Epidermal melanocyte (primary cell): ENCODE results near the gene PIEZO1.

ENCODE experiments used
- DNase-seq: peaks from one replicate; pipeline ENCODE4 v3.0.0; 2011; ENCODE audit warnings: low spot score; ENCODE audit not compliant: insufficient read length

Gene PIEZO1

GRCh38 chr16:88690341-88691128 lies 94.5 kb downstream of the PIEZO1 start:
- DNase-seq: no peak

GRCh38 chr16:88688013-88688778 lies 96.8 kb downstream of the PIEZO1 start:
- no peak for DNase-seq

- no peak for DNase-seq
These were observed 97.4 kb downstream of the PIEZO1 start for GRCh38 chr16:88687676-88688012.

- DNase-seq: no peak
These were observed 97.8 kb downstream of the PIEZO1 start for GRCh38 chr16:88687254-88687576.

- DNase-seq: peak; percentile 84
These were observed 98.4 kb downstream of the PIEZO1 start, which contains the start of gene SNAI3 for GRCh38 chr16:88686439-88687253. Gene SNAI3 (minus strand): TSS chr16:88686507. CDS start chr16:88686406, 101 bp downstream.

GRCh38 chr16:88686062-88686438 lies 99.0 kb downstream of the PIEZO1 start:
- no peak for DNase-seq

GRCh38 chr16:88685156-88686061 lies 99.6 kb downstream of the PIEZO1 start:
- DNase-seq: peak; percentile 61

- no peak for DNase-seq
These were observed 100.4 kb downstream of the PIEZO1 start for GRCh38 chr16:88684569-88685155.

- DNase-seq: no peak
These were observed 103.1 kb downstream of the PIEZO1 start for GRCh38 chr16:88681709-88682451.

GRCh38 chr16:88681084-88681680 lies 103.8 kb downstream of the PIEZO1 start:
- DNase-seq: no peak

- no peak for DNase-seq
These were observed 104.4 kb downstream of the PIEZO1 start for GRCh38 chr16:88680554-88681083.

GRCh38 chr16:88678224-88678979 lies 106.6 kb downstream of the PIEZO1 start:
- DNase-seq: no peak

- DNase-seq: no peak
These were observed 107.3 kb downstream of the PIEZO1 start for GRCh38 chr16:88677721-88678120.

GRCh38 chr16:88676502-88677242 lies 108.3 kb downstream of the PIEZO1 start:
- DNase-seq: no peak

GRCh38 chr16:88673716-88674379 lies 111.2 kb downstream of the PIEZO1 start:
- DNase-seq: no peak

- no peak for DNase-seq
These were observed 112.2 kb downstream of the PIEZO1 start for GRCh38 chr16:88672776-88673175.

GRCh38 chr16:88671806-88672205 lies 113.2 kb downstream of the PIEZO1 start:
- no peak for DNase-seq
